ENCODE data around the gene TSPAN4.

- no peak for TF ChIP-seq CTCF (IDR thresholded peaks at IDR 0.05; ENCODE audit: low read depth, low read length)
- no peak for TF ChIP-seq EZH2phosphoT487 (IDR thresholded peaks at IDR 0.05; ENCODE audit: low read depth)
These were observed 14.0 kb upstream of the TSPAN4 start for GRCh38 chr11:828506-829175.
